GM10847 (cell line): Measurements from ENCODE around the gene UBE3B.

Experiments
- POLR2A ChIP-seq: IDR thresholded peaks from 2 replicates; pipeline ENCODE4 v1.6.1; 2011; ENCODE audit not compliant: insufficient read length; ENCODE audit errors: extremely low read depth

UBE3B gene

GRCh38 chr12:109542014-109542413, 64.6 kb downstream of the UBE3B start:
- no peak for TF ChIP-seq POLR2A

GRCh38 chr12:109542876-109543275, 65.4 kb downstream of the UBE3B start:
- TF ChIP-seq POLR2A: no peak

- TF ChIP-seq POLR2A: no peak
Measured at GRCh38 chr12:109544955-109545531, 67.6 kb downstream of the UBE3B start.

- no peak for TF ChIP-seq POLR2A
Measured at GRCh38 chr12:109545826-109546225, 68.4 kb downstream of the UBE3B start.

GRCh38 chr12:109547286-109547685, 69.9 kb downstream of the UBE3B start:
- TF ChIP-seq POLR2A: no peak

- TF ChIP-seq POLR2A: no peak
Measured at GRCh38 chr12:109548258-109548657, 70.8 kb downstream of the UBE3B start.

DNA sequence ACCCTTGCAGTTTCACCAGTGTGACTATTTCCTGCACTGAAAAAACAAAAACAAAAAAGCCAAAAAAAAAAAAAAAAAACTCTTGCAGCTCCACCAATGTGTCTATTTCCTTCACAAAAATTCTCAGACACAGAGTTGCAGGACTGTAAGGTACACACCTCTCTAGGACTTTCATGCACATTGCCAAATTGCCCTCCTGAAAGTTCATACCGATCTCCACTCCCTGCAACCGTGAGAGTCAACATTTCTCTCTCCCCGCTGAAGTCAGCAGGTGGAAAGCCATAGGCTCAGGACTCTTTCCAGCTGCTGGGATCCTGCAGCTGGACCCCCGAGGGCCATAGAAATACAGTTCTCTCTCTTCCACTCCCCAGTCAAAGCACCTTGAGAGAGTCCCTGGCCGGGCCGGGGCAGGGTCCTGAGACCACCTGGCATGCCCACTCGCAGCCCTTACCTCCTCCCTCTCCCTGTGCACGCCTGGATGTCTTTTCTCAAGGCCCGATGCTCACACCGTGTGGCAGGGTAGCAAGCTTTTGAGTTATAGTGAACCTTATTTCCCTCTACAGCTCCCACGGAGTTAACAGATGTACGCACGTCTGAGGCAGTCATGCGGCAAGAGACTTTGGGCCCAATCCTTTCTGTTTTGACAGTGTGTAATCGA, 72.3 kb downstream of the UBE3B start:
- no peak for TF ChIP-seq POLR2A

DNA sequence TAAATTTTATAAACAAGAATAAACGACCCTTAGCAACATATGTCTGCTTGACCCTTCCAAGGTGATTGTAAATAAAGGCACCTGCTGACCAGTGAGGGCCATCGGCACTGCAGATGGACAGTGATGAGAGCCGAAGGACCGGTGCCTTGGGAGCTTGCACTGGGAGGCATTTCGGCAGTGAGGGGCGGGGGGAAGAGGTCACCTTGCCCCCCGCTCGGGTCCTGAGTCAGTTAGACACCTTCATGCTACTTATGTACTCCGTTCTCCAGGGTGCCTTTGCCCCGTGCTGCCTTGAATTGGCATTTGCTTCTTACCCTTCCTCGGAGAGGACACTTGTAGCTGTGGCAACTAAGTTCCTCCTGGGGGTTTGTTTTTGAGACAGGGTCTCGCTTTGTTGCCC, 72.8 kb downstream of the UBE3B start:
- no peak for TF ChIP-seq POLR2A

DNA sequence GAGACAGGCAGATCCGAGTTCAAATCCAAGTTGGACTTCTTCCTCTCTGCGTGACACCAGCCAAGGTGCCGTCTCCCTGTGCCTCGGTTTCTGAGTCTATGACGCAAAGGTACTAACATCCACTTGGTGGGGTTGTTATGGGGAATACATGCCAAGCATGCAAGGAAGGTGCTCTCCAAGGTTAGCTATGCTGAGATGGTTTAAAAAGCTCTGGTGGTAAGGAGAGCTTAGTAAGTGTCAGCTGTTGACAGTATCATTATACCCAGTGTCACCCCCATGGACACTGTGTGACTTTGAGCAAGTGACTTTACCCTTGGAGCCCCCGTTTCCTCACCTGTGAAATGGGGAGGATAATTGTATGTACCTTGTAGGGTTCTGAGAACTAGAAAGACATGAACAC, 73.7 kb downstream of the UBE3B start:
- TF ChIP-seq POLR2A: no peak

- no peak for TF ChIP-seq POLR2A
Measured at GRCh38 chr12:109552971-109553370, 75.5 kb downstream of the UBE3B start.

DNA sequence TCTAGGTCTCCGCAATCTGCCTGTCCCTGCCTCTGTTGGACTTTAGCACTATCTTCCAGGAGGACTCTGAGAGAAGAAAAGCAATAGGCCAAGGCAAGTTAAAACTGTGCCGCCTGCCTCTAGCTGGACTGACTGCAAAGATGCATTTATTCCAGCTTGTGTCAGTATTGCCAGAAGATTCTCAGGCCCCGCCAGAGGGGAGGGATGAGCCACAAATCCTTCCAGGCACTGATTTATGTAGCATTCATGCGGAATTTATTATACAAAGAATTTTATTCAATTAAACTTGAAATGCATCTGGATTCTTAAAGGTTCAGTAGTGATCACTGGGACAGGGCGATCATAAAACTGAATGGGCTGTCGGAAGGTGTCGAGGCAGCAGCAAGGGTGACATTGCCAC, 76.0 kb downstream of the UBE3B start:
- TF ChIP-seq POLR2A: no peak

GRCh38 chr12:109553906-109554500, 76.6 kb downstream of the UBE3B start:
- no peak for TF ChIP-seq POLR2A

DNA sequence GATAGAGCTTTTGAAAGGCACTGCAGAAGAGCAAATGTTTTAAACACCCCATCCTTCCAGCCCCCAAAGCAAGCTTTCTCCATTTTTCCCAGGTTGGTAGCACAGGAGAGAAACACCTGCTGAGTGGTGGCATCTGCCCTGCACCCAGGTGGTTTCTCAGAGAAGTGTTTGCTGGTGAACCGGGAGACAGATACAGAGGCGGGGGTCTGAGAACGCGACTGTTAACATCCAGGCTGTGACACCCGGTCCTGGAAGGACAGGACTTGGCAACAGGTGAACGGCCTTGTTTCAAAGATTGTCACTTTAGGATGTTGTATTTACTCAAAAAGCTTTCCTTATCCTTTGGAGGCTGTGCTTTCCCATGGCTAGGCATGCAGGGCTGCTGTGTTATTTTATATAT, 77.3 kb downstream of the UBE3B start:
- no peak for TF ChIP-seq POLR2A

DNA sequence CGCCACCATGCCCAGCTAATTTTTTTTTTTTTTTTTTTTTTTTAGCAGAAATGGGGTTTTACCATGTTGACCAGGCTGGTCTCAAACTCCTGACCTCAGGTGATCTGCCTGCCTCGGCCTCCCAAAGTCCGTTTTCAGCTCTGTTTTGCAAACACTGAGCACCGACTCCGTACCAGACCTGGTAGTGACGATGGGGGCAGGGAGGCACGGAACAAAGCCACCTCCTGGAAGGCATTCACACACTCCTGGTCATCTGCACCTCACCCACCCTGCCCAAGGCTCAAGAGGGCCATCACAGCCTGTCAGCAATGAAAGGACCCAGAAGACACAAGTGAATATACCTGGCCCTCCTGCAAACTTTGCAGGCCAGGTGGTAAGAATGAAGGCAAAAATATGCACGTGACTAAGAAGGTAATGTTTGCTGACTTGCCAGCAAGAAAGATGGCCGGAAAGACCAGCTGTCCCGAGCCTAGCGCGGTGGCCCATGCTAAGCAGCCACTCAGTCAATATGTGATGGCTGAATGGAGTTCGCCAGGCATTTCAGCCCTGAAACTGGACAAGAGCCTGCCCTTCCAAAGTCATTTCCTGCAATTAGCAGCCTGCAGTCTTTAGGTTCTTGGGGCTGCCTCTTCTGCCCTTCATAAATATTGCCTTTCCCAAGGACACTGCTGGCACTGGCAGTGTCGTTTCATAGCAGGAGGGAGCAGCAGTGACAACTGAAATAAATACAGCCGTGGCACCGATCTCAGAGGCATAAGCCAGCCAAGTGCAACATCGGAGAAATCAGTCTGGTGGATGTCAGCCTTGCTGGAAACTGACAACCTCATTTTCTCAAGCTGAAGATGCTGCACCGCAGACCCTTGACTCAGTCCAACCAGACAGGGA, 78.2 kb downstream of the UBE3B start:
- TF ChIP-seq POLR2A: no peak

- TF ChIP-seq POLR2A: no peak
Measured at GRCh38 chr12:109557200-109557599, 79.8 kb downstream of the UBE3B start.

GRCh38 chr12:109557805-109558204, 80.4 kb downstream of the UBE3B start:
- no peak for TF ChIP-seq POLR2A
